ENCODE results near the gene EFCAB6.

The EFCAB6 gene

GRCh38 chr22:43812149-43812842, at the start of gene EFCAB6:
Gene EFCAB6, minus strand, starts transcription at chr22:43812305. Its CDS starts 29,987 bp downstream, at chr22:43782318.
- peak; percentile 72 to 84 for DNase-seq (ENCODE audit: low read depth in 2 of 2)

GRCh38 chr22:43861529-43861928, 49.4 kb upstream of the EFCAB6 start:
- no peak for DNase-seq (ENCODE audit: low read depth in 2 of 2)

DNA sequence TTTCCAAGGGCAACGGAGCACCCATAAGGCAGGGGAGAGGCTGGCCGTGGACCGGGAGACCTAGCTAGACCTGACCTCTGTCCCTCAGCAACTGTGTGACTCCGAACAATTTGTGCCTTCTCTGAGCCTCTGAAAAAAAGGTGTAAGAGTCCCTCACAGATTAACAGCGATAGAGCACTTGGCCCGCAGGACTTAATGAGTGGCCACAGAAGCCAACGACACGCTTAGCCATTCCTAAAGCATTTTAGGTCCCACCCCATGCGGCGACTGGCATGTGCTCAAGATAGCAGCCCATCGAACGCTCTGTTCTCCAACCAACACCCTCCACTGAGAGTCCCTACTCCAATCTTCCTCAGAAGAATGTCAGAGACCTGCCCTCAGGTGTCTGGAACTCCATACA, 48.7 kb upstream of the EFCAB6 start:
- no peak for DNase-seq (ENCODE audit: low read depth in 2 of 2)

- no peak for DNase-seq (ENCODE audit: low read depth in 2 of 2)
Observed at GRCh38 chr22:43860126-43860525, 48.0 kb upstream of the EFCAB6 start.

- no peak for DNase-seq (ENCODE audit: low read depth in 2 of 2)
Observed at GRCh38 chr22:43859621-43860020, 47.5 kb upstream of the EFCAB6 start.

DNA sequence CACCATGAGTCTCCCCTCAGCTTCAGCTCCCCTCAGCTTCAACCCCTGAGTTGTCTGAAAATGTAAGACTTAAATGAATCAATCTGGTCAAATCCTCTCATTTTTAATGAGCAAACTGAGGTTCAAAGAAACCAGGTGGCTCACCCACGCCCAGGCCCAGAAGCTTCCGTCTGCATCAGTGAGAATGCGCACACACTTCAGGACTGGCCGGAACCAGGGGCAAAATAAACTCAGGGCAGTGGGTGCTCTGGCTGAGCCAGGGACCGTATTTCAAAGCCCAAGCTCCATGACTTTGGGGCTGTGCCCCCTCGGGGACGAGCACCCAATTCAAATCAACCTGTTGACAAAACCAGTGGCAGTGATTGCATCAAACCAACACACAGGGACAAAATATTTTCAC, 47.1 kb upstream of the EFCAB6 start:
- DNase-seq (ENCODE audit: low read depth in 2 of 2), result no peak

DNA sequence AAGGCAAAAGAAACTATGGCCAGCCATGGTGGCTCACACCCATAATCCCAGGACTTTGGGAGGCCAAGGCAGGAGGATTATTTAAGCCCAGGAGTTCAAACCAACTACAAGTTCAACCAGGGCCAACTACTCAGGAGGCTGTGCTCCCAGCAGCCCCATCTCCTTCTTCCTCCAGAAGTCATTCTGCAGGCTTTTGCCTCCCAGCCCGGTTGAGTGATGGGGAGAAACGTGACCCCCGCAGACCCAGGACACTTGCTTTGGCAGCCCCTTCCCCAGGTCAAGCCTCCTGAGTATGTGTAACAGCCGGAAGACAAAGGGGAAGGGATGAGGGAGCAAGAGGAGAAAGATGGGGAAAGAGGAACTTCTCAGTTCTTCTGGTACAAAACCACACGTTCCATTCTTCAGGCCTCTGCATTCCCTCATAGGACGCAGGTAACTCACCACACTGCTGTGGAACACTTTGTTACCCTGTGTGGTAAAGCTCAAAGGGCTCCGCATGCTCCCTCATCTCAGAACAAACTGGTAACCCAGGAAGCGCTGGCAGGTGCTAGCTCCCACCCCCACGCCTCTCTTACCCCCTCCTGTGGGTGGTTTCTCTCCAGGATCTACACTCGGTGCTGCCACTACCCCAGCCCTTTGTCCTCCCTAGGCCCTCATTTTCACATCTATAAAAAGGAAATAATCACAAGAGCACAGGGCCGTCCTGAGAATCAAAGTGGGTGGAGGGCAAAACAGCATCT, 46.2 kb upstream of the EFCAB6 start:
- no peak for DNase-seq (ENCODE audit: low read depth in 2 of 2)

GRCh38 chr22:43857367-43857766, 45.3 kb upstream of the EFCAB6 start:
- no peak for DNase-seq (ENCODE audit: low read depth in 2 of 2)

DNA sequence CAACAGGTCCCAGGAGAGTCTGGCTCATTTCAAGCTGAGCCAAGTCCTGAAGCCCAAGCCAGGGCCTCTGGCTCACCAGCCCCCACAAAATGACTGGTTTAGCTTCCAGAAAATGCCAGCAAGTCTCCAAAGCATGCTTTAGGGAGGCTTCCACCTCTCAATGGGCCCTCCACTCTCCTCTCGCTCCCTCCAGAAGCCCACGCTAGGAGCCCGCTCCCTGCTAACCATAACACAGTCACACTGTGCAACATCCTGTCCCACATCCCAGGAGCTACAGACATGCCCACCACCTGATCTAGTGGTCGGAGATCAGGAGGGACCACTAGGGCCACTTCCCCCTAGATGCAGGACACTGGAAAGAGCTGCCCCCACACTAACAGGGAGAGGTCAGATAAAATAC, 43.3 kb upstream of the EFCAB6 start:
- DNase-seq (ENCODE audit: low read depth in 2 of 2), result no peak

GRCh38 chr22:43854786-43855271, 42.7 kb upstream of the EFCAB6 start:
- no peak for DNase-seq (ENCODE audit: low read depth in 2 of 2)

DNA sequence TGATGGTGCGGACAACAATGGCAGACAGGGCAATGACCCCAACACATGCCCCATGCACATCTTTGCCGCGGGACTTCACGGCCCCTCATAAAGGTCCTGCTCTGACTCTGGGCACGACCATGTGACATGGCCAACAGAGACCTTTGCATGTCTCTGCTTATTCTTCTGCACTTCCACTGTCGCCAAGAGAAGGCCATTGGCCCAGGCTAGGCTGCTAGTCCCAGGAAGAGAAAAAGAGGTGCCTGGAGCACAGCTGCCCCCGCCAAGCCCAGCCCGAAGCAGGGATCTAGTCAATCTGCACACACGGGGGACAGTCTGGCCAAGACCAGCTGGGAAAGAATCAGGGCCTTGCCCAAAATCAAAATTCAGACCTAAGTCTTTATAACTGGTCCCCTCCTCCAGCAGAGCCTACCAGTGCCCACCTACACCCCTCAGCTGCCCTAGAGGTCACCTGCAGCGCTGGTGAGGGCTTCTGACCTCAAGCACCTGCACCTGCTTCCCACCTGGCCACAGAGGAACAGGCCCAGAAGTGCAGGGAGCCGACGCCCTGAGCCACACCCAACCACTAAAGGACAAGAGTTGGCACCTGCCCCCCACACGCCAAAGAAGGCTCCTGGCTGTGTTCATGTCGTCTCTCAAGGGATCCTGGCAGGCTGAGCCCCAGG, 42.1 kb upstream of the EFCAB6 start:
- DNase-seq (ENCODE audit: low read depth in 2 of 2), result no peak

GRCh38 chr22:43853328-43853931, 41.3 kb upstream of the EFCAB6 start:
- no peak for DNase-seq (ENCODE audit: low read depth in 2 of 2)

DNA sequence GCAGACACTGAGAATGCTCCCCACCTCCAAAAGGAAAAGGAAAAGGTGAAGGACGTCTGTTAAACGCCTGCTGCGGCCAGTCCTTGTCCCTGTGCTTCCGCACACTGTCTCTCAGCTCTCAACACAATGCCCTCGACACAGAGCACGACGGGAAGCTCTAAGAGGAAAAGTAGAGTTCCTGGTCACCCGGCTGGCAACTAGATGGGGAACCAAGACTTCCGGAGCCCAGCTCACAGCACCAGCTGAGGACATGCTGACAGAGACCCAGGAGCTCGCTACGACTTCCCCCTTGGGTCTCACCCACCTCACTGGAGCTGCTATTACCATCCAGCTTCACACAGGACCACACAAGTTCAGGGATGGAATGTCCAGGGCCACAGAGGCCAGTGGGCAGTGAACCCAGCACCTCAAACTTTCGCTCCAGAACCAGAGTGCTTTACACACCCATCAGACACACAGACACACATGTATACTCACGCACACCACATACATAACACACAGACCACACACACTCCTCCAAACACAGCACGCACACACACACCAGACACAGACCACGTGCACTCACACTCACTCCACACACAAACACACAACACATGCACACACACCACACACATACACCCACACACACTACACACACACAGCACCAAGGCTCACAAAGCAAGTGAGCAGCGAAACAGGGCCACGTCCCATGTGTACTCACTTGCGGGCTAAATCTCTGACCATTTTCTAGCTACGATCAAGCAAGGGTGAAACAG, 40.6 kb upstream of the EFCAB6 start:
- DNase-seq (ENCODE audit: low read depth in 2 of 2), result no peak

GRCh38 chr22:43851979-43852307, 39.8 kb upstream of the EFCAB6 start:
- DNase-seq (ENCODE audit: low read depth in 2 of 2), result no peak

DNA sequence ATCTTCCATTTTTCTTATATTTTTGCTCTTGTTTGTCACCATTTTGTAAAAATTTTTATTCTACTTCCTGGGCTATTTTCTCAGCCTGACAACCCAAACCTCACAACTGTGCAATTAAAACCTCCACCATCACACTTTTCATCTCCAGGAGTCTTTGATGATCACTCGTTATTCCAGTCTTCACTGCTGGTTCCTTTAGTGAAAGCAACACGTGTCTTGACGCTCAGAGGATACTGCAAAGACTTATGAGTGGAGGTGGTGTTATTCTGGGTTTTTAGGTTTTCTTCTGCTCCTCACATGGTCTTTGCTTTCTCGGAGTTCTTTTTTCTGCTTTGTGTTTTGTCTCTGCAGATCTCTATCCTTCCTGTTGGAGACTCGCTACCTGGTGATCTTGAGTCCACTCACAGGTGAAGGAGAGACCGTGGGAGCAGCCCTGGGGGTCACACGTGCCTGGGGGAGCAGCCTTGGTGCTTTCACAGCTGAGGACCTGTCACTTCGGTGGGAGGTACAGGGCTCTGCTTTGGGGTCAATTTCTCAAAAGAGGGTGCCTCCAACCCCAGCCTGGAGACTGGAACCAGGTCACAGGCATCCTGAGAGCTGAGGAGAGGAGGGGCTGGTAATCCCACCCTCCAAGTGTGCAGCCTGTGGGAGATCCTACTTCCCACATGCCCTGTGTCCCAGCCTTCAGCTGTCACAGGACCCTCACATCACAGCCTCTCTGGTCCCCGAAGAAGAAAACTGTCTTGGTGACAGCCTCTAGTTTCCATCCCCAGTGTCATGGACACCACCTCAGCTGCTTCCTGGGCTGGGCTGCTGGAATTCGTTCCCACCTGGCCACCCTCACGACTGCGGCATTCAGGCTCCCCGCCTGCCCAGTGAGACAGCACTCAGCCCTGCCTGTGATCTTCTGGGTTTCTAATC, 39.2 kb upstream of the EFCAB6 start:
- DNase-seq (ENCODE audit: low read depth in 2 of 2), result no peak

GRCh38 chr22:43850529-43850928, 38.4 kb upstream of the EFCAB6 start:
- DNase-seq (ENCODE audit: low read depth in 2 of 2), result no peak

DNA sequence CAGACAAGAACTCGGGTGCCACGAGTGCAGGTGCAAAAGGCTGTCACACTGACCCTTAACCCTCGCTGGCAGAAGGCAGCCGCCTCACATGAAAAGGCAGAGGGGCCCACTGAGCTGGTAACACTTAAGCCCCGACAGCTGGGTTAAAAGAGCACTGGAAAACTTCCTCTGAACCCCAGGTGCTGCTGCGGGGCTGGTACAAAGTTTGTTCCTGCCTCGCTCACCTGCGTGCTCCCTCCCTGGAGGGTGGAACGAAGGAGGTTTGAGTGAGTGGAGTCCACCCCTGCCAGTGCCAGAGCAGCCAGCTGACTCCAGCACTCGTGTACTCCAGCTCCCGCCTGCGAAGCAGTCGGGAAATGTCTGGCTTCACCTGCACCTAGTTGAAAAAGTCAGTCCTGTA, 37.6 kb upstream of the EFCAB6 start:
- DNase-seq (ENCODE audit: low read depth in 2 of 2), result no peak

DNA sequence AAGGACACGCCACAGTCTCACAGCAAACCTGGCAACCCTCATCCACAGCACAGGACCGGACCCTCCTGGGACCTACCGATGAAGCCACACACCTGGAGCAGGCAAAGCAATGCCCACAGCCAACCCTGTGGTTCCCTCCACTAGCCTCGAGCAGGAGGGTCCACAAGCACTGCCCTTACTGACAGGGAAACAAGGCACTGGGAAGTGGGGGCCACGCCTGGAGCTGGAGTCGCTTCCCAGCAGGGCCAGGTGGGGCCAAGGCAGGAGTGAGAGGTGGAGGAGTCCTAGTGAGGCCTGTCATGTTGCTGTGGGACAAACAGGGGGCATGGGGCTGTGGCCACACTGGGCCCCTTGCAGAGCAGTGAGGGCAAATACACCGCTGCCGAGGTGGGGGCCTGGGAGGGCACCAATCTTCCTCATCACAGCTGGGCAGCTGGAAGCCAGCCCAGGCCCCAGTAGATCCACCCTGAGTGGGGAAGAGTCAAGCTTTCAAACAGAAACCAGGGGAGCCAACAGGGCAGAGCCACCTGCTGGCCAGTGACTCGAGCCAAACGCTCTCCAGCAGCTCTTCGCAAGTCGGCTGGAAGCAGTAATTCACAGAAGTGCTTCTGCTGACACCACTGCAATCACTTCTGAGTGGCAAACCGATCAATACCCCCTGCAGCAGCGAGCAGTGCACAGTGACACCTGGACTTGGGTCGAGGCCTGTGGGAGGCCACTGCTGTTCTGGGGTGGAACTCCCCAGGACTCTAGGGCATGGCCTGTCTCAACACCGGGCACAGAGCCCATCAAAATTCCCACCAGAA, 36.5 kb upstream of the EFCAB6 start:
- no peak for DNase-seq (ENCODE audit: low read depth in 2 of 2)

DNA sequence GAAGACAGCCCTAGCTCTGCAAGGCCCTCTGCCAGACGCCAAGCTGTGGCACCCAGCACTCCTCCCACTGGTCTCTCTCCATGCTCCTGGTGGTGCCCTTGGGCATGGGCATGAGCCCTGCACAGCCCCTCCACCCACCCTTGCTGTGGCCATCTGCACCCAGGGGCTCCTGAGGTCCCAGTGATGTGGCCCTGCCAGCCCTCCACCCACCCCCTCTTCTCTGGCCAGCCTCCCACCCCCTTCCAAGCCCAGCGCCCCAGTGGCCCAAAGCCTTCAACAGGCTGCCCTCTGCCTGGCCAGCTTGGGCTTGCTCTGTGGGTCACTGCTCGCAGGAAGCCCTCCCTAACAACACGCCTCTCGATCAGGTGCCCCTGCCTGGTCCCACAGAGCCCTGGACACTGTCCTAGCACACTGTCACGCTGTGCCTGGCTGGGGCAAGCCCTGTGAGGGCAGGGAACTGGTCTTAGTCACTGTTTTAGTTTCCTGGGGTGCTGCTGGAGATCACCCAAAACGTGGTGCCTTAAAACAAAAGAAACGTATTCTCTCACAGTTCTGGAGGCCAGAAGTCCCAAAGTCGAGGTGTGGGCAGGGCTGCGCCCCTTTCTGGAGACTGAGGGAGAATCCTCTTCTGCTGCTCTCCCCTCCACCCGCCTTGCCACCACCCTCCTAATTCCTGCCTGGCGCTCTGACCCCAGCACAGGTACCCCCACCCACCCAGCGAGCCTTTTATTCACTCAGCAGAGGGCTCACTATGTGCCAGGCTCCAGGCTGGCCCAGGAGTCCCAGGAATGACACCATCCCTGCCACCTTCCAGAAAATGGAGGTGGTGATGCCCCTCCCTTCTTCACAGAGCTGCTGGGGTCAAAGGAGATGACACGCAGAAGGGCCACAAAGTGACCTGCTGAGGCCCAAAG, 35.5 kb upstream of the EFCAB6 start:
- DNase-seq (ENCODE audit: low read depth in 2 of 2), result no peak

Measured in stimulated activated CD4-positive, alpha-beta T cell treated with anti-CD3 and anti-CD28 coated beads, Interleukin-1b, Interleukin-23, amount 100 ng/mL, for 1 hour (primary cell).